ENCODE results near the gene LAMTOR4.

Gene LAMTOR4

DNA sequence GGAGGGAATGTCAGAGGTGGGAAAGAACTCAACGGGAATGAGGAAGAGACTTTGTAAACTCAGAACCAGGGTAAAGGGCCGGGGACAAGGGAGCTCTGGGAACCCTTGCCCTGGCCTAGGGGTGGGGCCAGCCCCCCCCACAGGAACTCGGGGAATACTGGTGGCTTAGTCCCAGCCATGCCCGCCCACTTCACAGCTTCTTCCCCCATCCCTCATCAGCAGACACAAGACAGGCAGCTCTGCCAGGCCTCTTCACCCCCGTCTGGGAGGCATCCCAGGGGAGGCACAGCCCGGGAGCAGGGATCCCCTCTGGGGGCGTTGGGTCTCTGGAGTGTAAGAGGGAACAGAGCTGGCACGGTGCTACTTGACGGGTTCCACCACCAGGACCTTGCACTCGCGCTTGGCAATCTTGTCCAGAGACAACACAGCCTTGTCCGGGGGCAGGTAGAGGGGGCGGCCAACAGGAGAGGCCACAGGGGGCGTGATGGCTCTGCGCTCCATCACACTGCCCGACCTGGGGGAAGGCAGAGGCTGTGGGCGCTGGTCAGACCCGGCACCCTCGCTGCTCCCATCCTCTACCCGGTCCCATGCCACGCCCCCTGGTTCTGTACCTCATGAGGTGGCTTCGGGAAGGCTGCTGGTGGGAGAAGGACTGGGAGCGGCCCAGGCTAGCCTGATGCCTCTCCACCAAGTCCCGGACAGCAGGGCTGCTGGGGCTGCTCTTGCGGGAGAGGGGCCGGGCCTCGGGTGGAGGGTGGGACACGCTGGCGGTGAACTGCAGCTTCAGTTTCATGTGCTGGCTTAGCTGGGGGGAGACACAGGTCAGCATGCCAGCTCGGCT lies 6.2 kb downstream of the LAMTOR4 start:
- DNase-seq, result no peak

DNA sequence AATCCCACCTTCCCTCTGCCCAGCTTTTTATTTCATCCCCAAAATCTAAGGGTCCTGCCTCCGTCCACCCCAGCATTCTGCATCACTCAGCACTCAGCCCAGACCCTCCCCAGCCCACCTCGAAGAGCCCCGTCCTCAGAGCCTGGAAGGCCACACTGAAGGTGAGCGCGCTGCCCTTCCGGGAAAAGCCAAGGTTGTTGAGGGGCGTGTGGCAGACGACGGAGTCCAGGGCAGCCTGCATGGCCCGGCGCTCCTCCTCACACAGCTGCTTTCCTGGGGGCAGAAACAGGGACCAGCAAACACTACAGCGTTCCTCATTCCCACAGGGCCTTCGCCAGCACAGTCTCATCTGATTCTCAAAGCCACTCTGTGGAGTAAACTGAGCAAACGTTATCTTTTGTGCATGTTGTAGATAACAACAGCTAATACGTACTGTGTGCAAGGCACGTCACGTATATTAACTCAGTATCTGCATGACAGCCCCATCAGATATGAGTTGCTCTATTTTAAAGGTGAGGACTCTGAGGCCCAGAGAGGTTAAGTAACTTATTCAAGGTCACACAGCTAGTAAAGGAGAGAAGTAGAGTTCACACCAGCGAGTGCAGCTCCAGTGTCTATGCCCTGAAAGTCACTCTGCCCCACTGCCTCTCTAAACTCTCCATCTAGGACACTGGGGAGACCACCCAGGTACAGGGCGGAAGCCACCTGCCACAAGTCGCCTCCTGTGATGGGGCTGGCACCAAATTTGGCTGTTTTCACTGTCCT lies 7.0 kb downstream of the LAMTOR4 start:
- DNase-seq, result no peak

DNA sequence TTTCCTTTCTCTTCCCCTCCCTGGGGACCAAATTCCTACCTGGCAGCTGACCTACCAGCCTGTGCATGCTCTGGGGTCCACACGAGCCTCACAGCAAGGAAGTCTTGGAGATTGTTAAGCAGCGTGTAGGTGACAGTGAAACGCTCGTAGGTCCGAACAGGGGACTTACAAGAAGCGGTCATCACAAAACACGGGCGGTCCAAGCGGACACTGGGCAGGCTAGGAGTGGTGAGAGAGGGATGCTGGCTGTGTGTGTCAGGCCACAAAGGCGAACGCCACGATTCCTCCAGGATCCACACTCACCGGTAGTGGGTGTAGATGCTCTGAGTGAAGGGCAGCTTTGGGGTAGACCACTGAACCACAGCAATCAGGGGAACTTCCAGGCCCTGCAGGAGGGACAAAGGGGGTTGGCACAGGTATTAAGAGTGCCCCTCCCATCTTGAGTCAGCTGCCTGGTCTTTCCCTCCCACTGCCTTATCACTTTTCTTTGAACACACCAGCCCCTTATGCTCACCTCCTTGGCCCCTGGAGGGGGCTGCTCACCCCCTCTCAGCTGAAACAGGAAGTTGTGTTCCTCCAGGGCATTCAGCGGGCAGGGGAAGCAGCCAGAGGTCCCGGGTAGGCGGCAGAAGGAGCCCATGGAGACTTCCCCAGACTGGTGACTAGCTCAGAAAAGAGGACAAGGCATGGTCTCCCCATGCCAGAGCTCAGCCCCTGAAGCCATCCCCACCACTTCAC lies 7.8 kb downstream of the LAMTOR4 start:
- peak; percentile 40 for DNase-seq

DNA sequence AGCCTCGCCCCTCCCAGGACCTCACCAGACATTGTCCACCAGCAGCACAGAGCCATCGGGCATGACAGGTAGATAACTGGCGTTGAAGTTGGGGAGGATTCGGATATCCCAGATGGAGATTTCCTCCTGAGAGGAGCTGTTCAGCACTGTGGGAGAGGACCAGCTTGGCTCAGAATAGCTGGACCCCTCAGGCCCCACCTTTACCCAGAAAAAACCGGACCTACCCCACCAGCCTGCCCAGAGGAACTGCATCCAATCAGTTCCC lies 8.3 kb downstream of the LAMTOR4 start:
- DNase-seq, result no peak

DNA sequence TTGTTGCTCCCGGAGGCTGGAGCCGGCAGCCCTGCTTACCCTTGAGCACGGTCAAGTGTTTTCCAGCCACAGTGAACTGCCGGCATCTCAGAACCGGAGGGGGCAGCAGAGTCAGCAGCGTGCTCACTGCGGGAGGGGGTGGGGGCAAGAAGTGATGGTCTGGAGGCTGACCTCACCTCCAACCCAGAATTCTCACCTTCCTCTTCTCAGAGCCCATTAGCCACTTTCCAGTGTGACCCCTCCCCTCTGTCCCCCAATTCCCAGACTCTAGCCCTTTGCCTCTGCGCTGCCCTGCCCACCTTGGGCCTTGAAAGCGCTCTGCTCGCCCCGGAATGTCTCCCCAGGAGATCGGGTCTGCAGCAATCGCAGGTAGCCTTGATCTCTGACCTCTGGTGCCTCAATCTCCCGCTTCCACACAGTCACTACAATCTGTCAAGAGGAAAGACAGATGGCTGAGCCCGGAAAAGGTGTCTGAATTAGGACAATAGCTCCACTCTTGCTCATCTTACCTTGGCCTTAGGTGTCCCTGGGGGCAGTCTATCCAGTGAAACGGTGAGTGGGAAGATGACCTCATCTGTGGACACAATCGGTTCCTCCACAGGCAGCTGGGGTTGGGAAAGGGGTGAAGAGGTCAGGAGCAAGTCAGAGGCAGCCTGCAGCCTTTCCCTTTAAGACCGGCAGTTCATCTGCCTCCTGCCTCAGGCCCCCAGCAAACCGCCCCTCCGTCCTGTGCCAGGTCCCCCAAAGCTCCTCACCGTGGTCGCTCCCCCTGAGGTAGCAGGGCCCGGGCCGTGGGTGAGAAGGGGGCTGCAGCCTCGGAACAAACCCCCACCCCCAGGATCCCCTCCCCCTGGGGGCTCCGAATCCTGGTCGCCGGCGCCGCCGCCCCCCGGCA lies 8.9 kb downstream of the LAMTOR4 start:
- DNase-seq, result no peak

DNA sequence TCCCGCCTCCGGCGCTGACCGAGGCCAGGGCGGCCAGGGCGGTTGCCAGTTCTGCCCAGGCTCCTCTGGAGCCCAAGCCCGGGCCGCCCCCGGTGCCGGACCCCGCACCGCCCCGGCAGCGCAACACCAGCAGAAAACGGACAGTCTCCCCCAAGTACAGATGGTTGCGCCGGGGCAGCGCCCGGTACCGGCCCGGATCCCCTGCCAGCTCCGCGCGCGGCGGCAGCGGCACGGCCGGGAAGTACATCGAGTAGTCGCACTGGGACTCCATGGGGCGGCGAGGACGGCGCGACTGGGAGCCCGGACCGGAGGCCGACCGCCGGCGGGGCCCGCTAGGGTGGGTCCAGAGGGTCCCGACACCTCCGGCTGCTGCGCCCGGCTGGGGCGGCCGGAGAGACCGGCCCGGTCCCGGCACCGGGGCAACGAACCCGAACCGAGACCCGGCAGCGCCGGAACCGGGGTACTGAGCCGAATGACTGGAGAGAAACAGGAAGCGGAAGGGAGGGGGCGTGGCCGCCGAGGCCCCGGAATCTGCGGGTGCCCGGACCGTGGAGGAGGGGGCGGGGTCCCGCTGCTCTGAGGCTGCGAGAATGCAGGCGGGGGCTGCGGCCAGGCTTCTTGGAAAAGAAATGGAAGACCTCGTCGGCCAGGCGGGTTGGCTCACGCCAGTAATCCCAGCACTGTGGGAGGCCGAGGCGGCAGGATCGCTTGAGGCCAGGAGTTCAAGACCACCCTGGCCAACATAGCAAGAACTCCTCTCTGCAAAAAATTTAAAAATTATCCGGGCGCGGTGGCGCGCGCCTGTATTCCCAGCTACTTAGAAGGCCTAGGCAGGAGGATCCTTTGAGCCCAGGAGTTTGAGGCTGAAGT lies 9.7 kb downstream of the LAMTOR4 start, which contains the start of gene TRAPPC14:
TSS of gene TRAPPC14 (minus strand) at position 495 of the 870 bp plus-strand sequence. CDS start at position 271, 224 bp downstream.
- DNase-seq, result peak; percentile 80

DNA sequence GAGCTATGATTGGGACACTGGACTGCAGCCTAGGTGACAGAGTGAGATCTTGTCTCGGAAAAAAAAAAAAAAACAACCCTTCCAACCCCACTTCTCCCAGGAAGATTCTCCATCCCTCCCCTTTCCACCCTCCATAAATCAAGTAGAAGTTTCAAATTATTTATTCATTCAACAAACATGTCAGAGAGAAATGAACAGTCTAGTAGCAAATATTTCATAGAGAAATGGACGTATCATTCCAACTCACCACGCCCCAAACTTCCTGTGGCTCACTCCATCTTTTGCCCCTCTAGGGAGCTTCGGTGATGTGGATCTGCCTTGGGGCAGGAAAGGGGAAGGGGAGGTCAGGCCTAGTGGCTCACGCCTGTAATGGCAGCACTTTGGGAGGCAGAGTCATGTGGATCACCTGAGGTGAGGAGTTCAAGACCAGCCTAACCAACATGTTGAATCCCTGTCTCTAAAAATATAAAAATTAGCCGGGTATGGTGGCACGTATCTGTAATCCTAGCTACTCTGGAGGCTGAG lies 10.4 kb downstream of the LAMTOR4 start:
- DNase-seq, result peak; percentile 20

DNA sequence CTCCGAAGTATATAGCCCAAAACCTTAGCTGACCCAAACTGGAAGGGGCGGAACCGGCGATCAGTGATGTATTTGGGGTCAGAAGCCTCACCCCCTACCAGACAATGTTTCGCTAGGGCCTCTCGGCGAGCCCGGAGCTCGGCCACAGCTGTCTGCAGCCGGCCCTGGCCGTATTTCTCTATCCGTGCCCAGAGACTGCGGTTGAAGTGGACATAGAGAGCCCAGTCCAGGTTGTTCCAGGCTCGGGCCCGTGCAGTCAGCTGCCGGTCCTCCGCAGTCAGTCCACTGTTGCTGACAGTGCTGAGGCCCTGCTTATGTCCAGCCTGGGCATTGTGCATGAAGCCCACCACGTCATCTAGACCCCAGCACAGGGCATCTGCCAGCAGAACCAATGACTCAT lies 11.3 kb downstream of the LAMTOR4 start:
- no peak for DNase-seq

DNA sequence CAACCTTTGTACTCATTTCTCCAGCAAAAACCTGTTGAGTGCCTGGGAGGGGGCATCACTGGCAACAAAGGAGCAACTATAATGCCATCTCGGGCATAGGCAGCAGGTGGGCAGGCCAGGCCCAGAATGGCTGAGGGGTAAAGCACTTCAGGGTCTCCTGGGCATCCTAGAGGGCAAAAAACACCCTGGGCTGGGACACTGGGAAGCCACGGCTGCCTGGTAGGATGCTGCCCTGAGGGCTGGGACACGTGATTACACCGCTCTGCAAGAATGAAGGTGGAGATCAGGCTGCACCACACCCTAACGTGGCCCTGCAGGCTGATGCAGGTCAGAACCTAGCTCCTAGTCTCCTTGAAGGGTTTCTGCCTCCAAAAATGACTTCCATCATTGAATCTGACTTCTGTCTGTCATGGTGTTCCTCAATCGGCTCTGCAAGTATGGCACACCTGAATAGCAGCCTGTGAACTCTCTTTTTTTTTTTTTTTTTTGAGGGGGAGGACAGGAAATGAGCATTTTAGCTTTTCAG lies 14.4 kb downstream of the LAMTOR4 start:
- no peak for DNase-seq

DNA sequence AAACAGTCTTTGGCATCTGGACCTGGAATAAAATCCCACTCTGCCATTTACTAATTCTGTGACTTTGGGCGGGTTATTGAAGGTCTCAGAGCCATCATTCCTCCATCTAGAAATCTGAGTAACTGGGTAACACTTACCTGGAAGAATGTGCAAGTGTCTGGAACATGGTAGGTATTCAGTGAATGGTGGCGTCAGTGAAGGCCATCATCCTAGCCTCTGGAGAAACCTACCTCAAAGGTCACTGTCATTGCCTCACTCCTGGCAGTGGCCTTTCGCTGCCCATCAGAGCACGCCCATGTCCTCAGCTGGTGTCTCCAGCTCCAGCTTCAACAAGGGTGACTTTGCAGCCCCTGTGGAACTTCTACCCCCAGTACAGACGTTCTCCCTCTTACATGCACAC lies 15.2 kb downstream of the LAMTOR4 start:
- no peak for DNase-seq

DNA sequence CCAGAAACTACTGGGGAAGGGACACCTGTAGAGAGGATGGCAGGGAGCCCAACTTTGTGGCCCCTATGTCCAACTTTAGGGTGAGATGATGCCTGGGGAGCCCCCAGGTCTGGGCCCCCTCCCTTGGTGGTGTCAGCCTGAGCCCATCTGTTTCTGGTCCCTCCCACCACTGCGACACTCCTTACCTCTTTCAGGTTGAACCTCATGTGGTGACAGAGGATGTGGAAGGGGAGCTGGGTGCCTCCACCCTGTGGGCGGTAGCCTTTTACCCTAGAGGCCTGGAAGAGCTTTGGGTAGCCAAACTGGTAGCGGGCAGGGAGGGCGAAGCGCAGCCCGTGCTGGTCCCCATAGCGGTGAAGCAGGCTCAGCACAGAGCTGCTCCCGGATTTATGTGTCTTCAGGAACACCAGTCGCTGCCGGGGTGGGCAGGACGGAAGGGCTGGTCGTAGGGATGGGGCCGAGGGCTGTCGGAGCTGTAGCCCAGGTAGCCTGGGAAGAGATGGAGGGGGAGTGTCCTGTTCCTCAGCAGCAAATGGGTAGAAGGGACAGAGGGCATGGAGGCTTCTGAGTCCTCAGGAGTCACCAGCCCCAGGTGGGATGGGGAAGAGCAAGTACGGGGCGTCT lies 17.7 kb downstream of the LAMTOR4 start:
- no peak for DNase-seq

DNA sequence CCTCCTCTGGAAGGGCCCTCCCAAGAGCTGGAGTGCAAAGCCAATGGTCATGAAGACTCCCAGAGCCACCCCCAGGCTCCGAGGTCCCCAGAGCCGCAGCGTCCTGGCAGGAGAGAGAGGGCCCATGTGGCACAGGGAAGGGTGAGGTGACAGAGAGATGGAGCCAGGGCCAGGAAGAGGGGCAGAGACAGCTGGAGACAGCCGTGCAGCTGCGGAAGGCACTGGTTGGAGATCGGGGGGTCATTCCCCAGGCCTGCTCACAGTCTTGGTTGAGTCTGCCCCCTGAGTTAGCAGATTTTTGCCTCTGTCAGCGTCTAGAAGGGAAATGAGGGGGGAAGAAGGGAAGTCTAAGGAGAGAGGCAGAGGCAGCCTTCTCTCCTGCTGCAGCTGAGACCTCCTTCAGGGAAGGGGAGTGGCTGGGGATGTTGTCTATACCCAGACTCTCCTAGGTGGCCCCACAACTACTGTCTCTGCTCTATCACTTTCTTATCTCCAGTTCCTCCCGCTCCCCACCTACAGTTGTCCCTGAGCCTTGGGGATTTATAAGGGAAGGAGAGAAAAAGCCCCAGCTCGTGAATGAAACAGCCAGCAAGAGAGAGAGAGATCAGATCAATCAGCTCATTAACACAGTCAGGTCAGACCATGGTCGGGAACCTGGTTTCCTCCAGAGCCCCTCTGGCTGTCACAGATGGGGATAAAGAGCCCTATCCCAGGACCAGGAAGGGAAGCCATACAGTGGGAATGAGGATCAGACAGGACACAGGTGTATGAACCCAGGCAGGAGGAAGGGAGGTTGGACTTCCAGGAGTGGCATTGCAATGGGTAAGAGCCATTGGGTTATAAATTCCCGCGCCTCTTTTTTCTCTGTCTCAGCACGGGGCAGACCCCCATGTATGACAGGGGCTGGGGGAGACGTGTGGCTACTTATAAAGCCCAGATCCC lies 18.5 kb downstream of the LAMTOR4 start:
- no peak for DNase-seq

DNA sequence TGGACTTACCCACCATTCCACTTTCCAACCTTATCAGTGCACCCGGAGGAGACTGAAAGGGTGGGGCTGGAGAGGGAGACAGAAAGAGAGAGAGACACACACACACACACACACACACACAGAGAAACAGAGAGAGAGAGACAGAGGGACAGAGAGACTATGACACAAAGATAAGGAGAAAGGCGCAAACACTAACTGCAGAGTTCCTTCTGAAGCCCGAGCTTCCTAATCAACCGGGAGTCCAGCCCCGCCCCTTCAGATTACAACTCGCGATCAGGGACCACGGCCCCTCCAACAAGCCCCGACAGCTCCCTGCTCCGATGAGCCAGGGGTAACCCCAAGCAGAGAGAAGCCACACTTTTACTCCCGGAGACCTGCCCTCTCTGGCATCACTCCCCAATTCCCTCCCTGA lies 19.2 kb downstream of the LAMTOR4 start:
- DNase-seq, result peak; percentile 72

DNA sequence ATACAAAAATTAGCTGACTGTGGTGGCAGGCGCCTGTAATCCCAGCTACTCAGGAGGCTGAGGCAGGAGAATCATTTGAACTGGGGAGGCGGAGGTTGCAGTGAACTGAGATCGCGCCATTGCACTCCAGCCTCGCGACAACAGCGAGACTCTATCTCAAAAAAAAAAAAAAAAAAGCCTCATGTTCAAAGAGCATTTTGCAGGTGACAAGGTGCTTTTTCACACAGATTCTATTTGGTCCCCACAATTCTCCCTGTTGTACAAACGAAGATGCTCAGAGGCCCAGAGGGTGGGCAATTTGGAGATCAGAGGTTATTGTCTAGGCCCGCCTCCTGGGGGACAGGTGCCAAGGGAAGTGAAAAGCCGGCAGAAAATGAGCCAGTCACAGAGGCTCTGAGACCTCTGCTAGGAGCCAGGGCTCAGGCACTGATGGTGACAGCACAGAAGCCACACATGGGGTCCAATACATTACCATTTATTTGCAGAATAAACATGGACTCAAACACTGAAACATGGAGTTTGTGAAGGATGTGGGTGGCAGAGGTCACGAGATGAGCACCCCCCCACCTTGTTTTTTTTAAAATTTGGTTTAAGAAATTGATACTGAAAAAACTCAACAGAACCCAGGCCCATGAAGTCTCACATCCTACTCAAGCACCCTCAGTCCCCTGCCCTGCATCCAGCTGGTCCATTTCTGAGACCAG lies 20.6 kb downstream of the LAMTOR4 start:
- no peak for DNase-seq

DNA sequence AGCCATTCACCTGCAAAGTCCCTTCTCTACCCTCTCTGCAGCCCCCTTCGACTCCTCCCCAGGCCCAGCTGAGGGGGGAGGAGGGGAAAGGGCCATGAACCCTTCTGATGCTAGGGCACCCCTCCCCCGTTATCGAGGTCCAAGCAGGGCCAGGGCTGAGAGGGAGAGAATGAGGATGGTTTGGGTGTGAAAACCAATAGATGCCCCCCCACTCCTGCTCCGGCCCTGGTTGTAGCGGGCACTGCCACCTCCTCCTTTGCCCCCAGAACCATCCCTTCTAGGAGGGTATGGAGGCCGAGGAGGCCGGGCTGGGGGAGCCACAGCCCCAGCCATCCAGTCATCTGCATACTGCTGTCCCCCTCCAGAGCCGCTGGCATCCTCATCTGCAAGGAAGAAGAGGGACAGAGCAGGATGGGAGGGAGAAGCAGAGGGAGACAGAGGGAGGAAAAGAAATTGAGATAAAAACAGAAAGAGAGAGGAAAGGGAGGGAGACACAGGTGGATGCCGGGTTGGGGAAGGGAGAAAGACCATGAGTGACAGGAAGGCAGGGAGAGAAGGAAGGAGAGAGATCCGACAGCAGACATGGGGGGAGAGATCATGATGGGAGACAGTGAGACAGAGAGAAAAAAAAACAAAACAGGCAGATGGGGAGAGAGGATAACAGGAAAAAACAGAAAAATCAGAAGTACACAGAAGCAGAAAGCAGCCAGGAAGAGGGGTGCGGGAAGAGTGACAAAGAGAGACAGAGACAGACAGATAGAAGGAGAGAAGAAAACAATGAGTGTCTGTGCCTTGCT lies 21.6 kb downstream of the LAMTOR4 start:
- no peak for DNase-seq

DNA sequence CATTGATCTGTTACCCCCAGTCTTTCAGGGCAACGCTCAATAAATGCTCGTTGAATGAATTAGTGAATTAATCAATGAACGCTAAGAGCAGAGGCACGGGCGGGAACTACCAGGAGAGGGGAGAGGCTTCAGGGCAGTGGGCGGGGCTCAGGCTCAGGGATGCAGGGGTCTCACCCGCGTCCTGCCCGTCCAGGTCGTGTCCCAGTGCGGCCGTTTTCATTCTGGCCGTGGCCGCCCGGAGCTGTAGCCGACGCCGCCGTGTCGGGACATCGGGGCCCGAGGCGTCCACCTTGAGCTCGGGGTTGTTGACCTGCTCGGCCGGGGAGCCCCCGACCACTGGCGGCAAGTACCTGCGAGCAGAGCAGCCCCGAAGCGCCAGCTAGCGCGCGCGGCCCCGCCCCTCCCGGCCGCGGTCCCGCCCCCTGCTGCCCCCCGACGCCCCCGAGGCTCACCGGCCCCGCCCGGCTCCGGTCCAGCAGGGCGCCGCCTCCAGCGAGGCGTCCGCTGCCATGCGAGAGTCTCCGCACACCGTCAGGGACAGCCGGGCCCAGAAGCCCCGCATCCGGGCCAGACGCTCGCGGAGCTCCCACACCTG lies 22.5 kb downstream of the LAMTOR4 start:
- DNase-seq, result no peak

DNA sequence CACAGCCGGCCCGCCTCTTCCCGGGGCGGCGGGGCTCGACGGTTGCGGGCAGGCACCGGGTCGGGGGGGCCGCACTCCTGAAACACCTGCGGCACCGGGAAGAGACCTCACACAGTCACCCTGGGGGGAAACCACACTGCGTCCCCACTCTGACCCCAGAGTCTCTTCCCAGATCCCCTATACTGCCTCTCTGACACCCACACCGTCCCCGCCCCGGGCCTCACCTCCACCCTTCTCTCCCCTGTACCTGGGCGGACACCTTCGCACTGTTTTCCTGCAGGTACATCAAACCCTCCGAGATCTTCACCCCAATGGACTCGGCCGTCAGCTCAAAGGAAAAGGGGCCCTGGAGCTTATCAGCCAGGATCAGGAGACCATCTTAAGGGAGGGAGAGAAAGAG lies 23.1 kb downstream of the LAMTOR4 start:
- no peak for DNase-seq

Measured in hematopoietic multipotent progenitor cell treated with erythropoietin and hydrocortisone succinate and interleukin-3 and kit ligand, for 8 days (in vitro differentiated cells).